T-helper 22 cell (primary cell): ENCODE results near the gene CNOT6.
"Not testable (repeated sequence)": the region's sequence is repeated elsewhere in the genome, so short reads cannot be mapped to it uniquely, and the experiment has no call there.

ENCODE experiments used
- DNase-seq: peaks from one replicate; pipeline ENCODE4 v3.0.0-alpha.2; 2020; ENCODE audit warnings: low read depth

CNOT6 gene

DNA sequence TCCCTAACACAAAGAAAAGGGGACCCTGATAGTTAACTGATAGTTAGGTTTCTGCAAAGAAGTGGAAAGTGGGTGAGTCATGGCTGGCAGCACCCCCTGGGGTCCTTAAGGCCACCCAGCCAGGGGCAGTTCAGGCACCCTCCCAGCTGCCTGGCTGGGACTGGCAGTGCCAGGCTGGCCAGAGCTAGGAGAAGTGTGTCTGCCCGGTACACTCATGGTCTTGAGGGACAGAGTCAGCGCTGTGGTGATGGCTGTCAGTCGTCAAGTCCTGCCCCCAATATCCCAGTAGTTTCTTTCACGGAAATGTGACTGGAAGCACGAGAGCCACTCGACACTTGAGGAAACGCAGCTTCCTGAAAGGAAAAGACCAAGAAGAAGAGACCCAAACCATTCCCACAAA lies 22.3 kb upstream of the CNOT6 start:
- no peak for DNase-seq

DNA sequence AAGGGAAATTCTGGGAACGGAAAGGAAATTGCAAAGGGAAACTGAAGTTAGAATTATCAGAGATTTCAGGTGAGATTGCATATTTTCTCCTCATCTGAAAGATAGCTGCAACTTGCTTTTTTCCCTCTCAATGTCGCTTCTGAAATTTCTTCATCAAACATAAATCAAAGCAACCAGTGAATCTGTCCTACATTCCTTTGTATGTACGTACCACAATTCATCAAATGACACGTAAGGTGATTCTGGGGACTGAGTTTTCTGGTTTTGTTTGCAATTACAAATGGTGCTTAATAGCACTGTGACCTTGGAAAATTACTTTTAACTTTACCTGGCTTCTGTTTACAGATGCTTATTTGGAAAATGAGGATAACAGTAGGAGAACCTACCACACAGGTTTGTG lies 21.9 kb upstream of the CNOT6 start:
- DNase-seq: no peak

- DNase-seq: not testable (repeated sequence)
Measured at GRCh38 chr5:180473386-180473785, 20.8 kb upstream of the CNOT6 start.

GRCh38 chr5:180474569-180474968 lies 19.6 kb upstream of the CNOT6 start:
- no peak for DNase-seq

DNA sequence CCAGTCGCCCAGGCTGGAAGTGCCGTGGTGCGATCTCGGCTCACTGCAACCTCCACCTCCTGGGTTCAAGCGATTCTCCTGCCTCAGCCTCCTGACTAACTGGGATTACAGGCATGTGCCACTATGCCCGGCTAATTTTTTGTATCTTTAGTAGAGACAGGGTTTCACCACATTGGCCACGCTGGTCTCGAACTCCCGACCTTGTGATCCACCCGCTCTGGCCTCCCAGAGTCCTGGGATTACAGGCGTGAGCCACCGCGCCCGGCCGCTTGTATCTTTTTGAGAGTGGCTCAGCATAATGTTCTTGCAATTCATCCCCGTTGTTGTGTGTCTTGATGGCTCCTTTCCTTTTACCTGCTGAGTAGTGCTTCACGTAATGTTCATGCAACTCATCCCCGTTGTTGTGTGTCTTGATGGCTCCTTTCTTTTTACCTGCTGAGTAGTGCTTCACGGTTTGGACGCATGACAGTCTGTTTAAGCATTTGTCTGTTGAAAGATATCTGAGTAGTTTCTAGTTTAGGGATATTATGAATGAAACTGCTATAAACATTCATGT lies 18.1 kb upstream of the CNOT6 start:
- not testable (repeated sequence) for DNase-seq

DNA sequence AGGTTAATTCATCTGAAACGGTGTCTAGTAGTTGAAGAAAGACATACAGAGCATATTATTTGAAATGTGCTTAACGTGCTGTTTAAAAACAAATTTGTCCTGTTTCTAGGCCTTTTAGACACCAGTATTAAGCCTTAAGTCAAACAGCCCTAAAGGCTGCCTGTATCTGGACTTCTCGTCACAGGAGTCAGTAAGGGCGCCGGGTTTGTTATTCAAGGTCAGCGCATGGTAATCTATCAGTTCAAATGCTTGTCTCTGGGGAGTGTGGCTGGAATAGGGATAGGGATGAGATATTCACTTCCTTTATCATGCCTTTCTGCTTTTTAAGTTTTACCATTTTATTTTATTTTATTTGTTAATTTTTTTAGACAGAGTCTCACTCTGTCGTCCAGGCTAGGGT lies 9.4 kb upstream of the CNOT6 start:
- DNase-seq: no peak

- DNase-seq: no peak
Measured at GRCh38 chr5:180486636-180487149, 7.5 kb upstream of the CNOT6 start.

DNA sequence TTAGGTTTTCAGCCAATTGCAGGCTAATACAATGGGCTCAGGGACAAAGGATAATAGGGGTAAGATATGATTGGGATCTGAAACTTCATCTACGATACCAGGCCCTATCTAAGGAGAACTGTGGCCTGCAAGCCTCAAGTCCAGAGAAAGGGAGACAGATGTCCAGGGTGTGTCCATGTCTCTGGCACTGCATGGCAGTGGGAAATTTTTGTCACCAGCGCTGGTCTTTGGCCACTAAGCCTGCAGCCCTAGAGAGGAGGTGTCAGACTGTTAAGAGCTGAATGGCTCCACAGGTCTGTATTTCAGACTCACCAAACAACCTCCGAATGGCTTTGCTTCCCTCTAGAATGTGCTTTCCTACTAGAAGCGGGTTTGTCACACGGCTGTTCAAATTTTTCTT lies 6.6 kb upstream of the CNOT6 start:
- DNase-seq: no peak

DNA sequence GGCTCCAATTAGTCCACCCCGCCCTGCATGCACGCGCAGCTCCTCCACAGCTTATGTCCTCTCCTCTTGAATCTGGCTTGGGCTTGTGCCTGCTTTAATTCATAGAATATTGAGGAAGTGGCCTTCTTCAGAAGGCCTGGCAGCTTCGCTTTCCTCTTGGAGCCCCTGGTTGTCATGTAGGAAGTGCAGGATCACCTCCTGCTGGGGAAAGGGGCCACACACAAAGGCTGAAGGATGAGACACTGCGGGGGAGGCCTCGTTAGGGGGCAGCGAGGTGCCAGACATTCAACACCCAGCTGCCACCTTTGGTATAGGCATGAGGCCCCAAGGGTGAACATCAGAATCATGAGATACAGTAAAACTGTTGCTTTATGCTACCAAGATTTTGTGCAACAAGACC lies 2.7 kb upstream of the CNOT6 start:
- no peak for DNase-seq

DNA sequence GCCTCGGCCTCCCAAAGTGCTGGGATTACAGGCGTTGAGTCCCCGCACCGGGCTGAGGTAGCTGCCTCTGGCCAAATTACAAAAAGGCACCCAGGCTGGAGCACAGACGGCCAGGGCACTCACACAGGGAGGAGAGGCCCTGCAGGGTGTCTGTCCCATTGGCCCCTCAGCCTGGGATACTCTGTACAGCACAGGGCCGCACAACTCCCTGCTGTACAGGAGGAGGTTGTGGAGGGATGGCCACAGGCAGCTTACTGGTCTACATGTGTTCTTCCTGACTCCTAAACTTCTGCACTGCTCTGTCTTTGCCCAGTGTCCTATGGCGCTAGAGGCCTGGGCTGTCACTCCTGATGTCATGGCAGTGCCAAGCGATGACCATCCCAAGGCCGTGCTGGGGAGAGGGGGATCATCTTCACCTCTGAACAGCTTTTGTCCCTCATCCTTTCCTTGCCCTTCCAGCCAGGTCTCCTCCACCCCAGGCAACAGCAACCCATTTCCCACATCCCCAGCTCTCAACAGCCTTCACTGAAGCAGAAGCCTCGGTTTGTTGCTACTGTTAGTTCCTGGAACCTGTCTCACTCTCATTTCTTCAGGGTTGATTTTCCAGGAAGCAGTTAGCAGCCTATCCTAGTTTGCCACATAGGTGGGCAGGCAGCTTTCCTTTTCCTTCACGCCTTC lies 1.8 kb upstream of the CNOT6 start:
- DNase-seq: no peak

DNA sequence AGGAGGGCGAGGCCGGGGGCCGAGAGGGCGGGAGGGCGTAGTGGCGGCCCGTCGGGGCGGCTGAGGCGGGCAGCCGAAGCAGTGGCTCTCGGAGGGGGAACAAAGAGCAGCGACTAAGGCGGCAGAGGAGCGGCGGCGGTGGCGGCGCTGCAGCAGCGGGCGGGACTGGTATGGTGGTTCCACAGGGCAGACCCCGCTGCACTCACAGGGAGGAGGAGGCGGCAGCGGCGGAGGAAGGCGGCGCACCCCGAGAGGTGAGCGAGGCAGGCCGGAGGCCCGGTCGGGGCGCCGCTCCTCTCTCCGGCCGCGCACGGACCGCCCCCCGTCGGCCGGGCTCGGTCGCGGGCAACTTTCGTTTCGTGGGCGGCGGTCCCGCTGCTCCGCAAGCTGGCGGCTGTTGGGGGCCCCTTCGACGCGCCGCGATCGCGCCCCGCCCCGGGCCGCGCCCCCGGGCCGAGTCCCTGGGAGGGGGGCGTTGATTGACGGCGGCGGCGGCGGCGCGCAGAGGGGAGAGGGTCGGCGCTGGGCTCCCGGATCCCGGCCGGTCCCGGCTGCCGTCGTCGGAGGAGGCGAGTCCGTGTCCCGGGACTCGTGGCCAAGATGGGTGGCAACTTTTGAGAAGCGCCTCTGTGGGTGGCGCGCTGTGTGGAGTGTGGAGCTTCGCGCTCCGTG lies 467 bp downstream of the CNOT6 start:
- peak; percentile 52 for DNase-seq

GRCh38 chr5:180495292-180495691 lies 1.1 kb downstream of the CNOT6 start:
- no peak for DNase-seq

GRCh38 chr5:180495991-180496741 lies 2.0 kb downstream of the CNOT6 start:
- no peak for DNase-seq

DNA sequence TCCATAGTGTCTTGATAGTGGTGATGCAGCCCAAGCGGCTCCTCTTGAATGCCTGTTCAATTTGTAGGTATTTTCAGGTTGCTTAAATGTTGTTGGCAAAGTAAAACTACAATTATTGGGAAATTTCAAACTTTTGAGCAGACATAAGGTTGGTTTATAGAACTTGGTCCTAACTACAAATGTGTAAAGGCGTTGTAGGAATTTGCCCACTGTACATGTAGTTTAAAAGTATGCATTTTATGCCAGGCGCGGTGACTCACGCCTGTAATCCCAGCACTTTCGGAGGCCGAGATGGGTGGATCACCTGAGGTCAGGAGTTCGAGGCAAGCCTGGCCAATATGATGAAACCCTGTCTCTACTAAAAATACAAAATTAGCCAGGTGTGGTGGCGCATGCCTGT lies 2.6 kb downstream of the CNOT6 start:
- not testable (repeated sequence) for DNase-seq

DNA sequence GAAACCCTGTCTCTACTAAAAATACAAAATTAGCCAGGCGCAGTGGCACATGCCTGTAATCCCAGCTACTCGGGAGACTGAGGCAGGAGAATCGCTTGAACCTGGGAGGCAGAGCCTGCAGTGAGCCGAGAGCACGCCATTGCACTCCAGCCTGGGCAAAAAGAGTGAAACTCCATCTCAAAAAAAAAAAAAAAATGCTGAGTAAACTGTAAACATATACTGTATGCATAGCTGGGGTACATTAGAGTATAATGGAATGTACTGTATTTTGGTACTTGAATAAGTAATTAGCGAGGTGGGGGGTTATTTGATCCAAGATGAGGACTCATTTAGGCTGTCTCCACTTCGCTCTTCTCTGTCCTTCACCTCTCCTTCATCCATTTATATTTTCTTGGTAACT lies 3.7 kb downstream of the CNOT6 start:
- DNase-seq: not testable (repeated sequence)

DNA sequence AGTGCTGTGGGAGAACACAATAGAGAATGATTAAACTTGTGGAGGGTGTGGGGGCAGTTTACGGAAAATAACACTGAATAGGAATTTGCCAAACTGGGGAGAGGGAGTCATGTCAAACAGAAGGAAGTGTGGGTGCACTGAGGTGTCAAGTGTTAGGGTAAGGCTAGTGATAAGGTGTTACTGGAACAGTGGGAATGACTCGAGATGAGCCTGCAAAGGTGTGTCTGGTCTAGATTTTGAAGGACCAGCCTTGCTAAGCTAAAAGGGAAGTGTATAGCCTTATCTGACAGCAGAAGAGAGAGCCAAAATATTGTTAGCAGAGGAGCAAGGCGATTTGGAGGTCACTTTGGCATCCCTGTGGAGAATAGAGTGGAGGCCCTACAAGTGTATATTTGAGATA lies 4.2 kb downstream of the CNOT6 start:
- DNase-seq: no peak

DNA sequence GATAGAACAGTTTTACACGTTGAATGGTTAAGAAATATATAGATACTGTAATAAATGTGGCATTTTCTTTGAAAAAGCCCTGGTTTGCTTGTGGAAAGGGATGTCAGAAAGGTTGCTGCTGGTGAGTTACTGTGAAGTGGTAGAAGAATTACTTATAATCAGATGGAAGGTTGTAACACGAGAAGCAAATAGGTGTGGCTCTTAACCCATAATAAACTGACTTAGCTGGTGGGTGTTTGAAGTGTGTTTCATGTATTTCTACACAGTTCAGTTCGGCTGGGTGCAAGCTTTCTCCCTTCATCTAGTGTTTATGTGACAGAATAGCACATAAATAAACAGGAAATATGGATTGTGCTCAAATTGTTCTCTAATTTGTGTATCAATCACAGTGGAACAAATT lies 5.5 kb downstream of the CNOT6 start:
- DNase-seq: no peak

DNA sequence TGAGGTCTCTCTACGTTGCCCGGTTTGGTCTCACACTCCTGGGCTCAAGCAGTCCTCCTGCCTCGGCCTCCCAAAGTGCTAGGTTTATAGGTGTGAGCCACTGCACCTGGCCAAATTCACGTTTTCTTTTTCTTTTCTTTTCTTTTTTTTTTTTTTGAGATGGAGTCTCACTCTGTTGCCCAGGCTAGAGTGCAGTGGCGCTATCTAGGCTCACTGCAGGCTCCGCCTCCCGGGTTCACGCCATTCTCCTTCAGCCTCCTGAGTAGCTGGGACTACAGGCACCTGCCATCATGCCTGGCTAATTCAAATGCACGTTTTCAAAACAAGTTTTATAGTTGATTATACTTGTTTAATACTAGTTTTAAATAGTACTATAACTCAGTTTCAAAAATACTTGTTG lies 6.1 kb downstream of the CNOT6 start:
- DNase-seq: not testable (repeated sequence)

DNA sequence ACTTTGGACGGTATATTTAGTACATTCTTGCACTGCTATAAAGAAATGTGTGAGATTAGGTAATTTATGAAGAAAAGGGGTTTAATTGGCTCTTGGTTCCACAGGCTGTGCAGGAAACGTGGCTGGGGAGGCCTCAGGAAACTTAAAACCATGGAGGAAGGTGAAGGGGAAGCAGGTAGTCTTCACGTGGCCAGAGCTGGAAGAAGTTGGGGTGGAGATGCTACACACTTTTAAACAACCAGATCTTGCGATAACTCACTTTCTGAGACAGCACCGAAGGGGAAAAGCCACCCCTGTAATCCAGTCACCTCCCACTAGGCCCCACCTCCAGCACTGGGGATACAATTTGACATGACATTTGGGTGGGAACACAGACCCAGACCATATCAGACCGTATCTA lies 13.5 kb downstream of the CNOT6 start:
- DNase-seq: no peak

DNA sequence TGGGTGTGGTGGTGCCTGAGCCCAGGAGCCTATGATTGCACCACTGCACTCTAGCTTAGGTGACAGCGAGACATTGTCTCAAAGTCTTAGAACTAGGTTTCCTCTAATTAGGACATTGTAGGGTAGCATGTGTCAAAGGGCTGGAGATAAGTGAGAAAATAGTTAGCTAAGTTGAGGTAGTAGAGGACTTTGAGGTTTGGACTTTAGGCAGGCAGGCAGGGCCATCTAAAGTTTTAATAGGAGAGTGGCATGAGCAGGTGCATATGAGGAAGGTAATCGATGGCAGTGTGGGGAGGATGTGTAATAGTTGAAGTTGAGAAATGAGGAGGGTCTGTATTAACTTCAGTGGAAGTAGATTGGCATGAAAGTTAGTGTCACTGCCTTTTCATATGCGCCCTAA lies 21.1 kb downstream of the CNOT6 start:
- DNase-seq: no peak

- DNase-seq: not testable (repeated sequence)
Measured at GRCh38 chr5:180515974-180516373, 21.8 kb downstream of the CNOT6 start.

DNA sequence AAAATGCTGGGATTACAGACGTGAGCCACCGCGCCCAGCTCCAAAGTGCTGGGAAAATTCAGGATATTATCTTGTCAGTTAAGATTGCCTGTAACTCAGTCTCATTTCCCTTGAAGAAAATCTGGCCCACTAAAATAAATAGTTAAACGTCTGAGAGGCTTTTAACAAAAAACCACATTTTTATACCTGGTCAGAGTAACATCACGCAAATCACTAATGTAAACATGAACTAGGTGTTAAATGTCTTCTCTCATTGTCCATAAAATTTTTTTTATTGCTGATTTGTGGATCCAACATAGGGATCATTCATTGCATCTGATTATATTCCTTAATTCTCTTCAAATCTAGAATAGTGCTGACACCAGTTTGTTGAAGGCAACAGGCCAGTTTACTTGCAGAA lies 22.3 kb downstream of the CNOT6 start:
- no peak for DNase-seq

- DNase-seq: no peak
Measured at GRCh38 chr5:180519098-180519497, 24.9 kb downstream of the CNOT6 start.
